Pons (tissue), 1 donor: ENCODE results near the gene CST3.
"Not testable (repeated sequence)": the region's sequence is repeated elsewhere in the genome, so short reads cannot be mapped to it uniquely, and the experiment has no call there.

Experiments
- DNase-seq: peaks from one replicate; pipeline ENCODE4 v3.0.0-alpha.2; 2016; ENCODE audit warnings: low spot score

CST3 gene

GRCh38 chr20:23628402-23629016 lies 9.2 kb downstream of the CST3 start:
- DNase-seq, result no peak

- DNase-seq, result no peak
Measured at GRCh38 chr20:23627501-23627900, 10.3 kb downstream of the CST3 start.

- no peak for DNase-seq
Measured at GRCh38 chr20:23626040-23626620, 11.6 kb downstream of the CST3 start.

GRCh38 chr20:23625236-23625964 lies 12.4 kb downstream of the CST3 start:
- DNase-seq, result no peak

- DNase-seq, result no peak
Measured at GRCh38 chr20:23624324-23624691, 13.4 kb downstream of the CST3 start.

GRCh38 chr20:23623666-23624323 lies 14.0 kb downstream of the CST3 start:
- no peak for DNase-seq

- DNase-seq, result no peak
Measured at GRCh38 chr20:23622839-23623343, 14.9 kb downstream of the CST3 start.

- DNase-seq, result not testable (repeated sequence)
Measured at GRCh38 chr20:23622401-23622800, 15.4 kb downstream of the CST3 start.

- not testable (repeated sequence) for DNase-seq
Measured at GRCh38 chr20:23620670-23621386, 16.9 kb downstream of the CST3 start.

GRCh38 chr20:23614163-23614562 lies 23.6 kb downstream of the CST3 start:
- no peak for DNase-seq

GRCh38 chr20:23613676-23614075 lies 24.1 kb downstream of the CST3 start:
- no peak for DNase-seq

- DNase-seq, result peak; percentile 62
Measured at GRCh38 chr20:23612396-23612795, 25.4 kb downstream of the CST3 start.

- DNase-seq, result no peak
Measured at GRCh38 chr20:23609486-23610109, 28.2 kb downstream of the CST3 start.

GRCh38 chr20:23608251-23608846 lies 29.4 kb downstream of the CST3 start:
- no peak for DNase-seq

- no peak for DNase-seq
Measured at GRCh38 chr20:23607497-23608245, 30.1 kb downstream of the CST3 start.

- DNase-seq, result peak; percentile 56
Measured at GRCh38 chr20:23606652-23607049, 31.1 kb downstream of the CST3 start.

- DNase-seq, result no peak
Measured at GRCh38 chr20:23605867-23606651, 31.7 kb downstream of the CST3 start, which contains the start of gene CST9. CST9 (minus strand) TSS chr20:23605917; CDS start chr20:23605864, 53 bp downstream.

- DNase-seq, result no peak
Measured at GRCh38 chr20:23604306-23604705, 33.4 kb downstream of the CST3 start.

GRCh38 chr20:23603321-23603720 lies 34.4 kb downstream of the CST3 start:
- no peak for DNase-seq
